Spleen (tissue), 11 donors: ENCODE measurements around the gene PTGDR2. TPM values are rescaled to one million over a fixed set of nuclear protein-coding genes. Genes with fewer than 3 reads are reported as not detected.

Experiments
- DNase-seq: peaks from one replicate; pipeline ENCODE4 v3.0.0-alpha.2; 2020
- H3K27ac ChIP-seq, 8 donors: fragments of 200-600 bp; sonication (generic) in 7 of 8; 1 replicate in 4 of 8; 2 replicates in 4 of 8; pipeline versions ENCODE4 v1.5.0 to v1.8.0; 2016 to 2021; ENCODE audit warnings: inconsistent platforms in 4 of 8, mild to moderate bottlenecking in 4 of 8, moderate library complexity in 1 of 8
- H3K27me3 ChIP-seq, 7 donors: fragments of 200-600 bp; sonication (generic) in 6 of 7; replicated peaks in 1 of 7; 1 replicate in 4 of 7; 2 replicates in 3 of 7; pipeline versions ENCODE4 v1.5.0 to v1.8.0; 2016 to 2021; ENCODE audit warnings: inconsistent platforms in 3 of 7, mild to moderate bottlenecking in 1 of 7
- H3K36me3 ChIP-seq, 6 donors: fragments of 200-600 bp; sonication (generic) in 5 of 6; 1 replicate in 4 of 6; 2 replicates in 2 of 6; pipeline versions ENCODE4 v1.5.0 to v1.8.0; 2016 to 2021; ENCODE audit warnings: inconsistent platforms in 2 of 6
- H3K4me1 ChIP-seq, 6 donors: fragments of 200-600 bp; sonication (generic) in 5 of 6; 1 replicate in 3 of 6; 2 replicates in 3 of 6; pipeline versions ENCODE4 v1.5.0 to v1.8.0; 2016 to 2021; ENCODE audit warnings: inconsistent platforms in 3 of 6
- H3K4me3 ChIP-seq, 8 donors: fragments of 200-600 bp; sonication (generic) in 7 of 8; 1 replicate in 4 of 8; 2 replicates in 4 of 8; pipeline versions ENCODE4 v1.5.0 to v1.8.0; 2016 to 2021; ENCODE audit warnings: inconsistent platforms in 4 of 8, mild to moderate bottlenecking in 4 of 8, moderate library complexity in 2 of 8
- H3K9me3 ChIP-seq, 8 donors: fragments of 200-600 bp; sonication (generic) in 7 of 8; 1 replicate in 4 of 8; 2 replicates in 4 of 8; pipeline versions ENCODE4 v1.5.0 to v1.8.0; 2016 to 2021; ENCODE audit warnings: inconsistent platforms in 4 of 8
- CTCF ChIP-seq, 11 experiments: fragments of 200-600 bp in 7 of 11; fragments of 450-650 bp in 4 of 11; sonication (generic) in 4 of 11; IDR thresholded peaks in 8 of 11; conservative IDR thresholded peaks in 3 of 11; 1 replicate in 7 of 11; 2 replicates in 4 of 11; pipeline versions ENCODE4 v1.4.0 to v1.8.0; 2016 to 2021; ENCODE audit warnings: antibody characterized with exemption in 11 of 11, inconsistent platforms in 4 of 11, mild to moderate bottlenecking in 1 of 11
- POLR2A ChIP-seq, 3 donors: fragments of 450-650 bp; IDR thresholded peaks; one replicate each; pipeline ENCODE4 v1.5.1; 2017; ENCODE audit warnings: antibody characterized with exemption in 3 of 3, mild to moderate bottlenecking in 1 of 3
- POLR2AphosphoS5 ChIP-seq, 3 donors: sonication (generic); formaldehyde crosslinking; IDR thresholded peaks; one replicate each; pipeline ENCODE4 v1.5.1; 2017; ENCODE audit warnings: antibody characterized with exemption in 3 of 3
- WGBS, 5 donors: extraction: QIAGEN DNeasy Blood & Tissue Kit in 3 of 5; methylation state at CpG; one replicate each; pipeline versions ENCODE4 v1.1.5 to v1.1.7; 2013 to 2018; 5-methylcytosine and 5-hydroxymethylcytosine counted together
- intact Hi-C: fragments of 100-400 bp; cut with DNase I; formaldehyde crosslinking; loops from one replicate; pipeline ENCODE4 v1.15.0; 2023; ENCODE audit warnings: low total_unique reads
- polyA plus RNA-seq, 3 donors: library from polyadenylated mRNA; stranded (reverse); fragments of 200-250 nt; gene quantifications; one replicate each; pipeline ENCODE4 v1.2.1, GENCODE V29; 2013
- total RNA-seq, 7 donors: library from RNA; depleted of rRNA in 3 of 7; stranded (reverse); fragments of >200 nt in 3 of 7; fragmentation: NEBNext Ultra II Directional in 4 of 7; extraction: Animal tissue kit (Norgen Biotek cat#: 25700) in 4 of 7; gene quantifications; one replicate each; pipeline versions ENCODE4 v1.1.0 to v1.2.1, GENCODE V29; 2016 to 2021
- donor health status: healthy with polysubstance abuse.
- donor health status: DM: no; HTN: no; CAD: no; lungs with moderate emphysema.
- donor health status: DM: no; HTN: no; CAD: no.
- donor health status: Bipolar disorder and iron deficiency.
- donor health status: healthy.
- donor health status: DM: no; HTN: no; CAD: no.
- donor health status: DM: yes; HTN: yes; CAD: no.

PTGDR2 gene
- total and polyA plus RNA-seq, 10 donors = 0.10 to 1.1 (median 0.26) TPM; not detected in 1

DNA sequence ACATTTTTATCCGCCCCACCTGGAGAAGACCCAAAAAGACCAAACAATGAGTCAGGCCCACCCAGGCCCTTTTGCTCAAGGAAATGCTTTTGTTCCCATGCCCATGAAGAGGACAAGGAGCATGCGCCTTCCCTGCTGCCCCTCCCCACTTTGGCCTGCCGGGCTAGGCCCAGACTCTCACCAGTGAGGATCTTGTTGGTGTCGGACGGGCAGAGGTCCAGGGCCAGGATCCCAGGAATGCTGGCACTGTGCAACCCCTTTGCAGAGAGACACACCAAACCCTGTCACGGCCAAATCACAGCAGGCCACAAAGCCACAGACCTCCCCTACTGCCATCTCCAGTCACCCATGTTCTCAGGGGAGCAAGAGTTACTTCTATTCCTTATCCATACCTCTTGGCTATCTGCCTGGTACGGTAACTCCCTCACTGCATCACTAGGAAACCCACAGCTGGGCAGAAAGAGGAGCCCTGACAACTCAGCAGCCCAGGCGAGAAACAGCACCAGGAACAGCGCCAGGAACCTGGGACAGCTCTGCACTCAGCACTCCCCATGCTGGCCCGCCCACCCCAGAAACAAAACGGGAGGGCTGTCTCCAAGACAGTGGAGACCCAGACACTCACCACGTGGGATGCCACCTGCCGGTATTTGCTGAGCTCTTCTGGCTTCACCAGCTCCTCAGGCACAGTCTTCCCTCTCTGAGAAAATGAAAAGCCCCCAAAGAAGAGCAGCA is 45.1 kb upstream of the PTGDR2 start:
- peaks cover 17 to 38% (median 27%) of the 10 kb centered on the region in 6 donors for H3K4me1 ChIP-seq
- peaks cover 9 to 82% (median 77%) of the 10 kb centered on the region in 6 donors for H3K36me3 ChIP-seq
- H3K27ac ChIP-seq = no peak overlapping the region
- no peak for DNase-seq
- intact Hi-C loops = loop anchor here (5.0 kb wide), 1 partner anchor 59 kb away; the partner anchor contains the start of gene CCDC86
- TF ChIP-seq POLR2A (IDR thresholded peaks at IDR 0.05) (no peak), CTCF (IDR thresholded peaks at IDR 0.05 in 8 of 11, conservative IDR thresholded peaks at IDR 0.05 in 3 of 11) (peak in 1 of 11 experiments; percentile 8), POLR2AphosphoS5 (IDR thresholded peaks at IDR 0.05) (no peak)
- no peaks in the 10 kb centered on the region for H3K9me3 ChIP-seq
- H3K27me3 ChIP-seq = no peaks in the 10 kb centered on the region
- WGBS, 5 donors = 86 to 95% (median 89%) methylated on average over 13 of the region's 13 CpGs
- no peak overlapping the region for H3K4me3 ChIP-seq

GRCh38 chr11:60899977-60900376 is 44.2 kb upstream of the PTGDR2 start:
- Histone ChIP-seq H3K4me3 (no peak overlapping the region), H3K27ac (peak overlapping the region in 1 of 8 donors; percentile 40), H3K9me3 (no peaks in the 10 kb centered on the region), H3K4me1 (peaks cover 9 to 29% (median 19%) of the 10 kb centered on the region in 6 donors), H3K36me3 (peaks cover 9 to 90% (median 86%) of the 10 kb centered on the region in 6 donors), H3K27me3 (no peaks in the 10 kb centered on the region)
- 63 to 82% (median 76%) methylated on average over 4 of the region's 4 CpGs for WGBS, 5 donors
- no peak for TF ChIP-seq POLR2A (IDR thresholded peaks at IDR 0.05)
- TF ChIP-seq CTCF (IDR thresholded peaks at IDR 0.05 in 8 of 11, conservative IDR thresholded peaks at IDR 0.05 in 3 of 11) = no peak
- no peak for TF ChIP-seq POLR2AphosphoS5 (IDR thresholded peaks at IDR 0.05)
- intact Hi-C loops = loop anchor here (5.0 kb wide), 1 partner anchor 58 kb away; the partner anchor contains the start of gene CCDC86
- DNase-seq = no peak

DNA sequence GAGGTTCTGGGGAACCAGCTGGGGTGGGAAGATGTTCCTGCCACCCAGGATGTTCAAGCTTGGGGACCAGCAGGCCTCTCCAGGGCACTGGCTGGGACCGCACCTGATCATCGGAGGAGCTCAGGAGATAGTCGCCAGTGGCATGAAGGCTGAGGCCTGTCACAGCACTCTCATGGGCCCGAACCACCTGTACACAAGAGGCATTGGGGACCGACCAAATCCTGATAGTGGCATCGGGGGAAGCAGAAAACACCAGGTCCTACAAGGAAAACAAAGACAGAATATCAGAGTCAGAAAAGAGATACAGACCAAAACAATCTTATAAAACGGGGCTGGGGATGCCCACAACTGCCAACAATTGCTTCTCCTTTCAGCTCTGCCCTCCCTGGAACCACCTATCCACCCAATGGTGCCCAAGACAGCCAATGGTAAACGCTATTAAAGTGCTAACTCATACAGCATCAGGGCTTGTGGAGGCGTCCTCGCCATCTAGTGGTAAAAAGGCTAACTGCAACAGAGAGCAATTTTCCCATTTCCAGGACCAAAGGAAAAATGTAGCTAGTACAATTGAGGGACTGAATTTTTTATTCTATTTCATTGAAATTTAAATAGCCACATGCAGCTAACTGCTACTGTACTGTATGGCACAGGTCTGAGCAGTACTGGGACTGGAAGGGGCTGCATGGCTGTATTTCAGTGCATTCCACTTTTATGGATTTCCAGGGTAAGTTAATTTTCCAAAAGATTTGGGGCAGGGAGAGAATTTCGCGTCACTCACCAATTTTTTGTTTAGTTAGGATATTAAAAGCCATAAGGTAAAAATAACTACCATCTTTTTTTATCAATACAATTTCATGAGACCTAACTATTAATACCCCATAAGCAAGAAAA is 43.5 kb upstream of the PTGDR2 start:
- Histone ChIP-seq H3K36me3 (peaks cover 9 to 97% (median 92%) of the 10 kb centered on the region in 6 donors), H3K27me3 (no peaks in the 10 kb centered on the region), H3K9me3 (no peaks in the 10 kb centered on the region), H3K27ac (peak overlapping the region in 1 of 8 donors; percentile 40), H3K4me1 (peaks cover 2 to 22% (median 12%) of the 10 kb centered on the region in 6 donors), H3K4me3 (no peak overlapping the region)
- intact Hi-C loops = no loop called here
- DNase-seq = no peak
- 58 to 63% (median 60%) methylated on average over 12 of the region's 12 CpGs for WGBS, 5 donors
- TF ChIP-seq CTCF (IDR thresholded peaks at IDR 0.05 in 8 of 11, conservative IDR thresholded peaks at IDR 0.05 in 3 of 11) (peak; percentile 68 to 96 (median 88)), POLR2AphosphoS5 (IDR thresholded peaks at IDR 0.05) (no peak)
